ENCODE data around the gene CHD5. TPM values are rescaled to one million over a fixed set of nuclear protein-coding genes. Genes with fewer than 3 reads are reported as not detected.

Gene CHD5
- total RNA-seq, 1 experiment from 2014 or later = not detected

- Histone ChIP-seq H3K9me2 (replicated peaks; ENCODE audit: insufficient read depth, low read length) (no peaks in the 10 kb centered on the region), H3K4me3 (ENCODE audit: low read length) (no peak overlapping the region), H3K9me3 (ENCODE audit: low read length) (no peaks in the 10 kb centered on the region), H3K4me1 (ENCODE audit: low read length) (no peaks in the 10 kb centered on the region), H2AFZ (ENCODE audit: low read length) (no peak overlapping the region), H3K9ac (ENCODE audit: low read length) (no peak overlapping the region), H3K27me3 (ENCODE audit: low read length) (no peaks in the 10 kb centered on the region), H4K20me1 (ENCODE audit: insufficient read depth, low read depth, low read length) (no peaks in the 10 kb centered on the region), H3K36me3 (ENCODE audit: insufficient read depth, low read length) (no peaks in the 10 kb centered on the region), H3K27ac (ENCODE audit: low read length) (no peak overlapping the region), H3K79me2 (ENCODE audit: low read length) (no peaks in the 10 kb centered on the region), H3K4me2 (ENCODE audit: low read depth, low read length, poor library complexity, severe bottlenecking) (no peak overlapping the region)
- DNase-seq = no peak
Measured at GRCh38 chr1:6072774-6073479, 107.2 kb downstream of the CHD5 start.

GRCh38 chr1:6071219-6071618 lies 108.9 kb downstream of the CHD5 start:
- no peaks in the 10 kb centered on the region for H3K9me3 ChIP-seq (ENCODE audit: low read length)
- H3K27ac ChIP-seq (ENCODE audit: low read length) = no peak overlapping the region
- no peaks in the 10 kb centered on the region for H3K4me1 ChIP-seq (ENCODE audit: low read length)
- H2AFZ ChIP-seq (ENCODE audit: low read length) = no peak overlapping the region
- H3K36me3 ChIP-seq (ENCODE audit: insufficient read depth, low read length) = no peaks in the 10 kb centered on the region
- H3K9me2 ChIP-seq (replicated peaks; ENCODE audit: insufficient read depth, low read length) = no peaks in the 10 kb centered on the region
- no peaks in the 10 kb centered on the region for H3K79me2 ChIP-seq (ENCODE audit: low read length)
- H4K20me1 ChIP-seq (ENCODE audit: insufficient read depth, low read depth, low read length) = no peaks in the 10 kb centered on the region
- no peak for DNase-seq
- H3K27me3 ChIP-seq (ENCODE audit: low read length) = no peaks in the 10 kb centered on the region
- no peak overlapping the region for H3K4me2 ChIP-seq (ENCODE audit: low read depth, low read length, poor library complexity, severe bottlenecking)
- no peak overlapping the region for H3K9ac ChIP-seq (ENCODE audit: low read length)
- no peak overlapping the region for H3K4me3 ChIP-seq (ENCODE audit: low read length)

GRCh38 chr1:6070450-6070974 lies 109.6 kb downstream of the CHD5 start:
- Histone ChIP-seq H4K20me1 (ENCODE audit: insufficient read depth, low read depth, low read length) (no peaks in the 10 kb centered on the region), H3K79me2 (ENCODE audit: low read length) (no peaks in the 10 kb centered on the region)

GRCh38 chr1:6069573-6069972 lies 110.5 kb downstream of the CHD5 start:
- no peaks in the 10 kb centered on the region for H3K79me2 ChIP-seq (ENCODE audit: low read length)
- H3K9me3 ChIP-seq (ENCODE audit: low read length) = no peaks in the 10 kb centered on the region
- no peaks in the 10 kb centered on the region for H3K4me1 ChIP-seq (ENCODE audit: low read length)
- no peaks in the 10 kb centered on the region for H3K36me3 ChIP-seq (ENCODE audit: insufficient read depth, low read length)
- no peak overlapping the region for H3K4me3 ChIP-seq (ENCODE audit: low read length)
- no peaks in the 10 kb centered on the region for H3K27me3 ChIP-seq (ENCODE audit: low read length)
- H2AFZ ChIP-seq (ENCODE audit: low read length) = no peak overlapping the region
- no peak overlapping the region for H3K9ac ChIP-seq (ENCODE audit: low read length)
- H4K20me1 ChIP-seq (ENCODE audit: insufficient read depth, low read depth, low read length) = no peaks in the 10 kb centered on the region
- H3K4me2 ChIP-seq (ENCODE audit: low read depth, low read length, poor library complexity, severe bottlenecking) = no peak overlapping the region
- DNase-seq = no peak
- no peak overlapping the region for H3K27ac ChIP-seq (ENCODE audit: low read length)
- no peaks in the 10 kb centered on the region for H3K9me2 ChIP-seq (replicated peaks; ENCODE audit: insufficient read depth, low read length)

More at GRCh38 chr1:6070450-6070974, 109.6 kb downstream of the CHD5 start:
- Histone ChIP-seq H3K27ac (ENCODE audit: low read length) (no peak overlapping the region), H3K4me3 (ENCODE audit: low read length) (no peak overlapping the region), H3K36me3 (ENCODE audit: insufficient read depth, low read length) (no peaks in the 10 kb centered on the region), H3K9me2 (replicated peaks; ENCODE audit: insufficient read depth, low read length) (no peaks in the 10 kb centered on the region), H3K9ac (ENCODE audit: low read length) (no peak overlapping the region), H3K4me2 (ENCODE audit: low read depth, low read length, poor library complexity, severe bottlenecking) (no peak overlapping the region), H3K4me1 (ENCODE audit: low read length) (no peaks in the 10 kb centered on the region), H2AFZ (ENCODE audit: low read length) (no peak overlapping the region), H3K27me3 (ENCODE audit: low read length) (no peaks in the 10 kb centered on the region), H3K9me3 (ENCODE audit: low read length) (no peaks in the 10 kb centered on the region)
- no peak for DNase-seq

GRCh38 chr1:6068932-6069331 lies 111.2 kb downstream of the CHD5 start:
- Histone ChIP-seq H3K79me2 (ENCODE audit: low read length) (no peaks in the 10 kb centered on the region), H3K27ac (ENCODE audit: low read length) (no peak overlapping the region), H3K27me3 (ENCODE audit: low read length) (no peaks in the 10 kb centered on the region), H3K4me2 (ENCODE audit: low read depth, low read length, poor library complexity, severe bottlenecking) (no peak overlapping the region), H3K4me3 (ENCODE audit: low read length) (no peak overlapping the region), H3K36me3 (ENCODE audit: insufficient read depth, low read length) (no peaks in the 10 kb centered on the region), H4K20me1 (ENCODE audit: insufficient read depth, low read depth, low read length) (no peaks in the 10 kb centered on the region), H3K9ac (ENCODE audit: low read length) (no peak overlapping the region), H3K9me2 (replicated peaks; ENCODE audit: insufficient read depth, low read length) (no peaks in the 10 kb centered on the region), H2AFZ (ENCODE audit: low read length) (no peak overlapping the region), H3K4me1 (ENCODE audit: low read length) (no peaks in the 10 kb centered on the region), H3K9me3 (ENCODE audit: low read length) (no peaks in the 10 kb centered on the region)
- DNase-seq = no peak

- no peak for DNase-seq
- H3K36me3 ChIP-seq (ENCODE audit: insufficient read depth, low read length) = no peaks in the 10 kb centered on the region
- H3K9ac ChIP-seq (ENCODE audit: low read length) = no peak overlapping the region
- H3K27me3 ChIP-seq (ENCODE audit: low read length) = no peaks in the 10 kb centered on the region
- H3K27ac ChIP-seq (ENCODE audit: low read length) = no peak overlapping the region
- no peaks in the 10 kb centered on the region for H4K20me1 ChIP-seq (ENCODE audit: insufficient read depth, low read depth, low read length)
- no peak overlapping the region for H3K4me2 ChIP-seq (ENCODE audit: low read depth, low read length, poor library complexity, severe bottlenecking)
- H3K4me3 ChIP-seq (ENCODE audit: low read length) = no peak overlapping the region
- H3K9me3 ChIP-seq (ENCODE audit: low read length) = no peaks in the 10 kb centered on the region
- no peak overlapping the region for H2AFZ ChIP-seq (ENCODE audit: low read length)
- no peaks in the 10 kb centered on the region for H3K4me1 ChIP-seq (ENCODE audit: low read length)
- no peaks in the 10 kb centered on the region for H3K79me2 ChIP-seq (ENCODE audit: low read length)
- no peaks in the 10 kb centered on the region for H3K9me2 ChIP-seq (replicated peaks; ENCODE audit: insufficient read depth, low read length)
Measured at GRCh38 chr1:6068073-6068472, 112.0 kb downstream of the CHD5 start.

GRCh38 chr1:6066680-6067079 lies 113.4 kb downstream of the CHD5 start:
- H3K9me3 ChIP-seq (ENCODE audit: low read length) = no peaks in the 10 kb centered on the region
- no peak overlapping the region for H3K4me2 ChIP-seq (ENCODE audit: low read depth, low read length, poor library complexity, severe bottlenecking)
- H3K27ac ChIP-seq (ENCODE audit: low read length) = no peak overlapping the region
- H2AFZ ChIP-seq (ENCODE audit: low read length) = no peak overlapping the region
- no peaks in the 10 kb centered on the region for H3K36me3 ChIP-seq (ENCODE audit: insufficient read depth, low read length)
- no peak overlapping the region for H3K9ac ChIP-seq (ENCODE audit: low read length)
- no peaks in the 10 kb centered on the region for H3K4me1 ChIP-seq (ENCODE audit: low read length)
- H4K20me1 ChIP-seq (ENCODE audit: insufficient read depth, low read depth, low read length) = no peaks in the 10 kb centered on the region
- H3K4me3 ChIP-seq (ENCODE audit: low read length) = no peak overlapping the region
- no peak for DNase-seq
- no peaks in the 10 kb centered on the region for H3K79me2 ChIP-seq (ENCODE audit: low read length)
- H3K27me3 ChIP-seq (ENCODE audit: low read length) = no peaks in the 10 kb centered on the region
- H3K9me2 ChIP-seq (replicated peaks; ENCODE audit: insufficient read depth, low read length) = no peaks in the 10 kb centered on the region

GRCh38 chr1:6065093-6065858 lies 114.8 kb downstream of the CHD5 start:
- H3K9me3 ChIP-seq (ENCODE audit: low read length) = no peaks in the 10 kb centered on the region
- no peak overlapping the region for H3K9ac ChIP-seq (ENCODE audit: low read length)
- H3K4me1 ChIP-seq (ENCODE audit: low read length) = no peaks in the 10 kb centered on the region
- no peaks in the 10 kb centered on the region for H3K79me2 ChIP-seq (ENCODE audit: low read length)
- H3K27ac ChIP-seq (ENCODE audit: low read length) = no peak overlapping the region
- H2AFZ ChIP-seq (ENCODE audit: low read length) = no peak overlapping the region
- H3K4me2 ChIP-seq (ENCODE audit: low read depth, low read length, poor library complexity, severe bottlenecking) = no peak overlapping the region
- H3K9me2 ChIP-seq (replicated peaks; ENCODE audit: insufficient read depth, low read length) = no peaks in the 10 kb centered on the region
- no peaks in the 10 kb centered on the region for H3K36me3 ChIP-seq (ENCODE audit: insufficient read depth, low read length)
- no peaks in the 10 kb centered on the region for H4K20me1 ChIP-seq (ENCODE audit: insufficient read depth, low read depth, low read length)
- no peak overlapping the region for H3K4me3 ChIP-seq (ENCODE audit: low read length)
- no peak for DNase-seq
- no peaks in the 10 kb centered on the region for H3K27me3 ChIP-seq (ENCODE audit: low read length)

Measured in Karpas-422 (cell line).